Stimulated activated CD4-positive, alpha-beta T cell treated with anti-CD3 and anti-CD28 coated beads, Interleukin-15, amount 100 ng/mL, for 24 hours (primary cell): ENCODE results near the gene EPHX1.
"Not testable (repeated sequence)": the region's sequence is repeated elsewhere in the genome, so short reads cannot be mapped to it uniquely, and the experiment has no call there.

Experiments used
- DNase-seq: peaks from one replicate; pipeline ENCODE4 v3.0.0-alpha.2; 2020

Gene EPHX1

DNA sequence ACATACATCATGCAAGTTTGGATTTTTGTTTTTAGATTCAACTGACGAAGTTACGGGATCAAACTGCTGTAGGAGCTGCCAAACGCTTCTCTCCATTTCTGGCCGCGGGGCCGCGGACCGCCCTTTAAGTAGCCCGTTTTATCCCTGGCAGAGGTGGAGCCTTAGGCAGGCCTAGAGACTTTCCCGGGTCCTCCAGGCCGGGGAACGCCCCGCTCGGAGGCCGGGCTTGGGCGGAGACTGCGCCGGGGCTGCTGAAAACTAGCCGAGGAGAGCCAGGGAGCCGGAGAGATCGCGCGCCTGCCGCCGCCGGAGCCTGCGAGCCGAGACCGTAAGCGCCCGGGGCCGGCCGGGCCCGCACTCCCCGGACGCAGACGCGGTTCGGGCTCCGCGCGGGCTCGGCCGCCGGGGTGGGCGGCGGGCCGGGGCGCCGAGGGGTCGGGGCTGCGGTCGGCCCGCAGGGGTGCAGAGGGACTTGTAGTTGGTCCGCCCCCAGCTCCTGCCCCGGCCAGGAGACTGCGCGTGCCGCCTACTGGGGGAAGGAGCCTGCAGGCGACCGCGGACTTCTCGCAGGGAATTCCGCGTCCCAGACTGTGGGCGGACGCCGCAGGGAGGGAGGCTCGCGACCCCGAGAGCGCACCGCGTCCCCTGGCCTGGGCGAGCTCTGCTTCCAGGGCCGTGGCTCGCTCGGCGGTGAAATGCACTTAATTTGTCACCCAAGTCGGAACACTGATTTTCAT is at the start of gene EPHX1:
EPHX1 (plus strand) TSS at position 283 of the 737 bp plus-strand sequence. CDS start 18,606 bp downstream, outside the sequence.
- peak; percentile 89 for DNase-seq

DNA sequence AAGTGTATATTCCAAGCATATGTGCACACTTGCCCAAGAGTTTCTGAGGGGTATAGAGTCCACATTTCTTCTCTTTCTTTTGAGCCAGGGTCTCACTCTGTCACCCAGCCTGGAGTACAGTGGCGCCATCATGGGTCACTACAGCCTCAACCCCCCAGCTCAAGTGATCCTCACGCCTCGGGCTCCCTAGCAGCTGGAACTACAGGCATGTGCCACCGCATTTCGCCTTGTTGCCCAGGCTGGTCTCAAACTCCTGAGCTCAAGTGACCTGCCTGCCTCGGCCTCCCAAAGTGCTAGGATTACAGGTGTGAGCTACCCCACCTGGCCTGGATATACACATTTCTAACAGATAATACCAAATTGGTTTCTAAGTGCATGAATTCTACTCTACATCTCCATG is 49.4 kb upstream of the EPHX1 start:
- DNase-seq = no peak

DNA sequence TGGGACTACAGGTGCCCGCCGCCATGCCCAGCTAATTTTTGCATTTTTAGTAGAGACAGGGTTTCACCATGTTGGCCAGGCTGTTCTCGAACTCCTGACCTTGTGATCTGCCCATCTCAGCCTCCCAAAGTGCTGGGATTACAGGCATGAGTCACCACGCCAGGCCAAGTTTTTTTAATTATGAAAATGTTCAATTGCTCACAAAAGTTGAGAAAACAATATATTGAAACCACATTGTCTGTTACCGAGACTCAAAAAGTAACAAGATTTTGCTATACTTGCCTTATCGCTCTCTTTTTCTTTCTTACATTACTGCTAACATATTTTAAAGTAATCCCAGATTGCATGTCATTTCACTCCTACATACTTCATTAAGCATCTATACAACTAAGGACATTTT is 48.5 kb upstream of the EPHX1 start:
- not testable (repeated sequence) for DNase-seq

DNA sequence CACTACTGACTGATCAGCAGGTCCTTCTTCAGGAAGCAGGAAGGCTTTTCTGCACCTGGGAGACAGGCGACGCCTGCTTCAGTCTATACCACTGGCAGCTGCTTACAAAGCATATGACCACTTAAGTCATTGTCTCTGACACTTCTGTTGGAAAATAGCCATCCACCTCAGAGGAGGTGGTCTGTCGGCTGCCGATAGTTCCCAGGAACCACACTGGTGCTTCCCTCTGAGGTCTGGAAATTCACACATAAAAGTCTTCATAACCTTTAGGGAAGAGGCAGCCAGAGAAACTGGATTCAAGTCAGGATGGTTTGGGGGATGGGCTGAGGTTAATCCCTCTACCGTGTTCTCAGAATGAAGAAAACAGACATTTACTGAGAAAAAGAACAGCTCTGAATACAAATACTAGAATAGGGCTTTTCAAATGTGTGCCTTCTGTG is 47.9 kb upstream of the EPHX1 start:
- no peak for DNase-seq

DNA sequence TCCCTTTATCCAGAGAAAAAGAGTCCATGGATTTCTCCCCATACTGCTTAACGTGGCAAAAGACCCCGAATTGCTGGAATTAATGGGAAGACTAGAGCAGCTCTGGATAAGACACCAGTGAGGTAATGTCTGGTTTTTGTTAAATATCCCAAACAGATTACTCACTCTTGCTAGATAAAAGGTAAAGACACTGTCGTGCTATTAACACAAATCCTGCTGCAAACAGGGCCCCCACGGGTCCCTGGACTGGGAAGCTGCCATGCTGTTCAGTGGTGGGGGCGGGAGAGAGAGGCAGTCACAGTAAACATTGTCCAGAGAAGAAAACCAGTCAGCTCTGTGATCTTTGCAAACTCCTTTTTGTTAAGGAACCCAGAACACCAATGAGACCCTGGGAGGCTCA is 47.5 kb upstream of the EPHX1 start:
- no peak for DNase-seq

DNA sequence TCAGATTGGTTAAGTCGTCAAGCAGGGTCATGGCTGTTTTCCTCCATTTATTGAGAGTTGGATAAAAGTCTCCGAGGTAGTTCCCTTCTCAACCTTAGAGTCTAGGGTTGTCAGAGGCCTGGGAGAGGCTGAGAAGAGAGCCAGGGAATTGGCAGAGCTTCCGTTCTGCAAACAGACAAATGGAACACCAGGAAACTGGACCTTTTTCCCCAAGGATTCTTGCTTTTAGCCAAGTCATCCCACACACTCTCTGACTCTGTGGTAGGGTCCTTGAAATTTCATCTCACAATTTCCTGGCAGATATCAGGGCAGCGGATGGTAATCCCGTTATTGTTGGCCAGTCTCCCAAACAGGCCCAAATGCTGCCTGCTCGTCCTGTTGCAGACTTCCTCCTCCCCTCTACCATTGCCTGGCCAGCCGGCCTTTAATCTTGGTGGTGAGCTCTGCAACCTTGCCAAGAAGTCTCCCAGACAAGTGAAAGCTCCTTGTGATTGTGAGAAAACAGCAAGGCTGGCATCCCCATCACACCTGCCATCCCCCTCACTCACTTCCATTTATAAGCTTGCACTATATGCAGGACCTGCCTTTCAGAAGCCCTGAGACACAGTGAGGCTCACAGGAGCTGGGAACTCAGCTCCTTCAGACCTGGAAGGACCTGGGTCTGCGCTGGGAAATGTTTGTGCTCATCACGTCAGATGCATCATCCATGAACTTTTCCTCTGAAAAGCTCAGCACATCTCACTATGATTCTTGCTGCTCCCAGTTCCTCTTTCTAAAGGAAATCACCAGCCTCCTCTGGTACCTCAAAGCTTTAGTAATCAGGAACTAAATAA is 46.0 kb upstream of the EPHX1 start:
- DNase-seq = no peak

DNA sequence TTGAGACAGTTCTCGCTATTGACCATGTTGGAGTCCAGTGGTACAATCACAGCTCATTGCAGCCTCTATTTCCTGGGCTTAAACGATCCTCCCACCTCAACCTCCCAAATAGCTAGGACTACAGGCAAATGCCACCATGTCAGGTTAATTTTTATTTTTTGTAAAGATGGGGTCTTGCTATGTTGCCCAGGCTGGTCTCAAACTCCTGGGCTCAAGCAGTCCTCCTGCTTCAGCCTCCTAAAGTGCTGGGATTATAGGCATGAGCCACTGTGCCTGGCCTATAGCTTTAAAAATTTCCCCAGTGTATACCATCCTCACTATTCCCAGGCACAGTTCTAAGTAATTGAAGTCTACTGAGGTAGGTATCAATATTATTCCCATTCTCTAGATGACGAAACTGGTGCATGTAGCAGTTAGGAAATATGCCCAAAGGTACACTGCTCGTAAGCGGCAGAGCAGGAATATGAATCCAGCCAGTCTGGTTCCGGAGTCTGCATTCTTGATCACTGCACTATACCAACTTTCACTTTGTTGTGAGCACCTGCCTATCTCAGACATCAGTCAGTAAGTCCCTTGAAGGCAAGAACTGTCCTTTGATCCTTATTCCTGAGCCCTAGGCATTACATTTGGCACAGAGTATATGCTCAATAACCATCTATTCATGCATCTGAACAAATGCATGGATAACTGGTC is 43.8 kb upstream of the EPHX1 start:
- no peak for DNase-seq

DNA sequence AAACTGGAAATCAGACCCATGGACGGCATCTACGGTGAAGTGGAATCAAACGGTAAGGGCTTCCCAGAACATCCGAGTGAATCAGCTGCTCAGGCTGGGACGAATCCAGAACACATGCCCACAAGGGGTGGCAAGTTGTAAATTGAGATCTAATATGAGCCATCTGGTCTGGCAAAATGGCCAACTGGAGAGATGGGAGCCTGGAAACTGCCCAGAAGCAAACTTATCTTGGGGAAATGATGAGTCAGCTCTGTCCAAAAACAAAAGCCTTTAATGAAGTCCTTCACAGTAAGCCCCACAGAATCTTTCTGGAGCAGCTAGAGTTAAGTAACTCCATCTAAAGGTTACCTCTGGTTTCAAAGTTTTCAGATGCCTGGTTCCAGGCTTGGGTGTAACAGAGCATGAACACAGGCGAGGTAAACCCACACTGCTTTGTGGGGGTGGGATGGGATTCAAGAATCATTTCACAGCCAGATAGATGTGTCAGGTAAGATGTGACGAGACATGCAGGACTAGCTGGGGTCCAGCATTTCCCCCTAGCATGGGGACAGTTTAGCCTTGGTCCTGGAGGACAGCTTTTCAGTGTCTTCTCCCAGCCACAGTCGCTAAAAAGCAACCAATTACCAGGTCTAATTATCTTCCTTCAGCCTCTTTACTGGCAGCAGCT is 42.8 kb upstream of the EPHX1 start:
- no peak for DNase-seq

DNA sequence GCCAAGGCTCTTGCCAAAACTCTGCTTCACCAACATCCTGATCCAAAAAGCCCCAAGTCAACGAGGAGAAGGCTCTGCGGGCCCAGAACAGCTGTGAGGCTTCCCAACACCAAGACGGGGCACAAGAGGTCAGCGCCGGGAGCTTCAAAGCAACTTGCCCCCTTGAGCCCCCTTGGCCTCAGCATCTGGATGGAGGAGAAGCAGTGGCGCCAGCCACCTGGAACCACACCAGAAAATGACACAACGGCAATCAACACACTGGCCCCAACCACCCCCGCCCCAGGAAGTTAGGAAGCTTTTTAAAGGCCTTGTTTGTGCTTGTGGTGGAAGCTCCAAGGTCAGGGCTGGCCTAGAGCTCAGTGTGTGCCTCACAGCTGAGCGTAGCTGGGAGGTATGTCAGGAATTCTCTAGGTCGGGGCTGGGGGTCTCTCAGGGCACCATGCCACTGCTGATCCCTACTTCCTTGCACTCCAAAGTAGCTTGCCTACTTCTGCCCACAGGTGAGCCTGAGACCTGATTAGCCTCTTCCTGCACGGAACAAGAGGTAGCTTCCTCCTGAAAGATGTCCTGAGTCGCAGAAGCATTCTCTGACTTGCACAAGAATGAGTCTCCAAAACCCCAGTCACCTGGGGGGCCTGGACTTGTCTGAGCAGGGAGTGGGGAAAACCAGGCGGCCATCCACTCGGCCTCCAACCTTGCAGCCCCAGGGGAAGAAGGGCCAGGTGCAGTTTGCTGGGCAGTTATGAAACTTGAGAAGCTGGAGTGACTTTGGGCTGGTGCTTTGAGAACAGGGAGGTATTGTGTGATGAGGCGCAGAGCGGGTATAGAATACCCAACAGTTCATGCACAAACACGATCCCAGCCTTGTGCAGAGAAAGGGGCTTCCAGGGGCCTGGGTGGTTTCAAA is 42.0 kb upstream of the EPHX1 start:
- DNase-seq = no peak

DNA sequence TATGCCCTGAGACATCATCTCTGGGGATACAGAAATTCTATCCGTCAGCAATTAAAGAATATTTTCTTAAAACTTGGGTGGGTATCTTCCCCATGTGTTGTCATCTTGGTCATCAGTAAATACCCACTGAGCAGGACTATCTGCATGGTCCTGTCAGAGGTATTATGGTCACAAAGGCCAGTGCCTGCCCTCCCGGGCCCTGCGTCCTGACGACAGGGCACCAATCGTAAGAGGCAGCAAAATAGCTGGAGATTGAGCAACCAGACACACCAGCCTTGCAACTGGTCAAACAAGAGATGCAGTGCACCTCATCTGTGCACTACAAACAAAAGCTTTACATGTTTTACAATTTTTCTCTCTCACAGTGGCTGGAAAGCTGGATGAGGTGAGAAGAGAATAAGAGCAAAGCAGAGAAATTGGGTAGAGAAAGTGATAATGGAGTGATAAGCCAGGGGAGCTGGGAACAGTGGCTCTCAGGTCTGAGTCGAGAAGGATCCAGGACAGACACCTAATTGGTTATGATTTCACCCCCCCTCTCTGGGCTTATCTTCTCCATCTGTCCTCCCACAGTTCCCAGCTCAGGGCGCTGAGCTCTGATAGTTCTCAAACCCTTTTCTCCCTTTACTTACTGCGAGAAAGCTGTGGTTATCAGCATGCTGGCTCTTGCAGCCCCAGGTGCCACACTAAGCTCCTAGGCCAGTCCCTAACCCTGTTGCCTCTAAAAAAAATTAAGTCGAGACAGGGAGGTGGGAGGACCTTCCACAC is 41.1 kb upstream of the EPHX1 start:
- no peak for DNase-seq

DNA sequence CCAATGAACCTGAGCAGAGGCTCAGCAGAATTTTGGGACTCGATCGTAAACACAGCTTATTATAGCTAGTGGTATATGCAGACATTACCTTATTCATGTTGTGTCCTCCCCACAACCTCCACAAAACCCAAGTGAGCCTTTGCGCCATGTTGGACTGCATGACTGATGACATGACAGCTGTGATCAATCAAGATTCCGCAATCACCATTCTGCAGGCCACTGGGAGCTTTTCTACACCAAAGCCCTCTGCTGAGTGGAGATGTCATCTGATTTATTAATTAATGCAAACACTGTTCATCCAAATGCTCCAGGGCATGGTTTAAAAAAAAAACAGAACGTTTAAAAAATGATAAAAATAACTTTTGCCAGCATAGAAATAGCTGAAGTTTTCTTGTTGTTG is 40.2 kb upstream of the EPHX1 start:
- DNase-seq = no peak

DNA sequence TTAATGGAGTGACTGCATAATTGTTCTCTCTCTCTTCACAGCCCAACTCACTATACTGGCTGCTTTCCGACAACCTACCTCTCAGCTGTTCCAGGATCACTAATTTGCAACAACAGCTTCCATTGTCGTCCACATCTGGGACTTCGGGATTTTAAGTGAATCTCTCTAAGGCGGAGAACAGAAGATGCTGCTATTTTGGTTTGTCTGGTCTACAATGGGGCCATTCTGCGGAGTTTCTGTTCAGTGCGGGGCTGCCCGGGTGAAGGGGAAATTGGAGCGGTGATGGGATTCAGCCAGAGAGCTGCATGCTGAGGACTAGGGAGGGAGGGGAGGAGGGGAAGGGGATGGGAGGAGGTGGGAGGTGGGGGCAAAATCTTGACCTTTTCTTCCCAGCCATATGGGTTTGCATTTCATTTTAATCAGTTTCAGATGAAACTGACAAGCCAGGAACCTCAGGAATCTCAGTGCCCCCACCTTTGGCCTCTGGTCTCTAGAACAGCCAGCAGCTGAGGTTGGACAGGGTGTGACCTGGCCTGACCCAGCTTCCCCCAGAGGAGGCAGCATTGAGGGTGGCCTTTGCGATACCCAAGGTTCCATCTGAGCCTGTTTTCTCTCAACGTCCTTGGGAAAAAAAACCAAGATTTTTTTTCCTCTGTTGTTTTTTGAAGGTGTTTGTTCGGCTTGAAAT is 39.2 kb upstream of the EPHX1 start:
- no peak for DNase-seq

DNA sequence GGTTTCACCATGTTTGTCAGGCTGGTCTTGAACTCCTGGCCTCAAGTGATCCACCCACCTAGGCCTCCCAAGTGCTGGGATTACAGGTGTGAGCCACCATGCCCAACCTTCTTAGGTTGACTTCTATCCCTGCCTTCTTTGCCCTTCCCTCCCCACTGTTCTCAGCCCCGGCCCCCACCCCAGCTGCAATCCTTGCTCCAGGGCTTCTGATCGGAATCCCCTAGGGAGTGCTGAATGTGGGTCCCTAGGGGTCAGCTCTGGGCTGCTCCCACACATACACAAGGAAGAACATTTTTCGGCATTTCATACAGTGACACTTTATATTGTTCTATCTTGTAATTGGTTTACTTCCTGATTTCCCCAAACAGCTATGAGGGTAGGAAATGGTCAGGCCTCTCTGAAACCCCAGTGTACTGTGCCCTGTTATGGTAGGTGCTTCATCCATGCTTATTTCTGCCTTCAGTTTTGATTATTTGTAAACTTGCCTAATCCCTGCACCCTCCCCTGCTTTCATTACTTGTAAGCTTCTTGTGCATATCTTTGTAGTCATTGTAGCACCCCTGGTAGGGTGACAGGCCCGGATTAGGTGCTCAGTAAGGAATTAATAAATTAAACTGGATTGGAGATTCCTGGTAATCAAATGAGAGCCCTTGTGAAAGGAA is 38.1 kb upstream of the EPHX1 start:
- no peak for DNase-seq

DNA sequence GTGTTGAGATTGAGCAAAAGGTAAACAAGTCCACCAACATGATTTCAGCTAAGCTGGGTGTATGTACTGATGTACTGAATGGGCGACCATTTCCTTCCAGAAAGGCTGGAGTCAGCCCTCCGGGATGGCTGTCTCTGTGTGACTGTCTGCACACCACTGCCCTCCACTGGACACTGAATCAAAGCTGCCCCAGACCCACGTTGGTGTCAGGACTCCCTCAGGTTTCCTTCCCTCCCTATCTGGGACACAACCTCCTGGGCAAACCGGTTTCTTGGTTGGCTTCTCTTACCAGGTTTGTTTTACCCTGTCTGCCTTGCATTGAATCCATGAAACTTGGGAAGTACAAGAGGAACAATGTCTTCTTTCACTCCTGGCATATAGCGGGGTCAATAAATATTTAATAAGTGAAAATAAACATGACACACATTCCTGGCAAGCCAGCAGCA is 37.6 kb upstream of the EPHX1 start:
- peak; percentile 55 for DNase-seq

DNA sequence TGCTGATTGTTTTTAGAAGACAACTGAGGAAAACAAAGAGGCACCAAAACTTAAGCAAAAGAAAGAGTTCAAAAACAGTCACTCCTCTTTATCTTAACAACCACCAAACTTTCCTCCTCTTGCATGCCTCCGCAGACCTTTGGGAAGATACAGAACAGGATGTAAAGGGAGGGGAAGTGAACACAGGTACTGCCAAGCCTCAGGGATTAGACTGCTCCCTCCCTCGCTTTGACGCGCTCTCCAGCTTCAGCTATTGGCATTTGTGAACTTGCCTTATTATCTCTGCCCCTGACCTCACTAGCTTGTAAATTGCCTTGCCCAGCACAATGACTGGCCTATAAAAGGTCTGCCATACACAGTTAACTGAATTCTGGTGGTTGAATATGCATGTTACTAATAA is 37.1 kb upstream of the EPHX1 start:
- no peak for DNase-seq

DNA sequence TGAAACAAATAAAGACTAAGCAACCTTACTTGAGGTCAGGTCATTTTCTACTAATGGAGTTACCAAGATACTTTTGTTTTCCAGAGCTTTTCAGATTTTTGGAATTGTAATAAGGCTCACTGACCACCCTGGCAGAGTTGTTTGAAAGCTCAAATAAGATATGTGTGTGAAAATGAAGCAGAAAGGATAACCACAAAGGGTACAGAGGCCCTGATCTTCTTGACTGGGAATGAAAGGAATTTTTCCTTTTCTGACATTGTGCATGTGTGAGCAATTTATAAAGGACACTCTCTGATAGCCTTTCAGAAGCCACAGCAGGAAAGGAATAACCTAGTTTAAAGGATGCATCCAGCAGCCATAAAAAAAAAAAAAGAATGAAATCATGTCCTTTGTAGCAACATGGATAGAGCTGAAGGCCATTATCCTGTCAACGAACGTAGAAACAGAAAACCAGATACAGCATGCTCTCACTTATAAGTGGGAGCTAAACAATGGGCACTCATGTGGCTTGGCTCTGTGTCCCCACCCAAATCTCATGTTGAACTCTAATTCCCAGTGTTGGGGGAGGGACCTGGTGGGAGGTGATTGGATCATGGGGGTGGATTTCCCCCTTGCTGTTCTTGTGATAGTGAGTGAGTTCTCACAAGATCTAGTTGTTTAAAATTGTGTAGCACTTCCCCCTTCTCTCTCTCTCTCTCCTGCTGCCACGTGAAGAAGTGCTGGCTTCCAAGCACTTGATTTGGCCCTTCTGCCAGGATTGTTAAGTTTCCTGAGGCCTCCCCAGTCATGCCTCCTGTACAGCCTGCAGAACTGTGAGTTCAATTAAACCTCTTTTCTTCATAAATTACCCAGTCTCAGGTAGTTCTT is 35.4 kb upstream of the EPHX1 start:
- no peak for DNase-seq

DNA sequence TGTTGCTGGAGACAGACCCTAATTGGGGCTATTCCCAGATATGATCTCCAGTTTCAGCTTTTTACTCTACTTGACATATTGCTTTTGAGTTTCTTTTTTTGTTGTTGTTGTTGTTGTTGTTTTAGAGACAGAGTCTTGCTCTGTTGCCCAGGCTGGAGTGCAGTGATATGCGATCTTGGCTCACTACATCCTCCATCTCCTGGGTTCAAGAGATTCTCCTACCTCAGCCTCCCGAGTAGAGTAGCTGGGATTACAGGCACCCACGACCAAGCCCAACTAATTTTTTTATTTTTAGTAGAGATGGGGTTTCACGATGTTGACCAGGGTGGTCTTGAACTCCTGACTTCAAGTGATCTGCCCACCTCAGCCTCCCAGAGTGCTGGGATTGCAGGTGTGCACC is 33.6 kb upstream of the EPHX1 start:
- no peak for DNase-seq

DNA sequence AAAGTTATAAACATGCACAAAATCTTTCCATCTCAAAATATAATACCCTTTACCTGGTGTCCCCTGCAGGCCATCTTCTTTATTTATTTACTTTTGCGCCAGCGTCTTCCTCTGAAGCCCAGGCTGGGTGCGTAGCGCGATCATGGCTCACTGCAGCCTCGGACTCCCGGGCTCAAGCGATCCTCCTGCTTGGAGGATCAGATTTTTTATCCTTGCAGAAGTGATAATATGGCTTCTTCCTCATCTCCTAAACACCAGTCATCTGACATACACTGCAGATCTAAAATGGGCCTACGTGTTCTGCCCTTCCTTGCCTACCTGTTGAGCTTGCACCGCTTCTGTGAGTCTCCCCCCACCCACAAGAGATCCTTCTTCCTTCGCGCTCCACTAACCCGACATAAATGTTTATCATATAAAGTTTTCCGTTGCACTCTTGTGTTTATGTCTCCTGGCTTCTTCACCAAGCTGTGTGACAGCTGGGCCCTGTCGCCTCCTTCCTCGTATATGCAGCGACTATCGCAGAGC is 32.8 kb upstream of the EPHX1 start:
- no peak for DNase-seq
